Measurements from ENCODE around the gene SORL1-AS1.

Gene SORL1-AS1

DNA sequence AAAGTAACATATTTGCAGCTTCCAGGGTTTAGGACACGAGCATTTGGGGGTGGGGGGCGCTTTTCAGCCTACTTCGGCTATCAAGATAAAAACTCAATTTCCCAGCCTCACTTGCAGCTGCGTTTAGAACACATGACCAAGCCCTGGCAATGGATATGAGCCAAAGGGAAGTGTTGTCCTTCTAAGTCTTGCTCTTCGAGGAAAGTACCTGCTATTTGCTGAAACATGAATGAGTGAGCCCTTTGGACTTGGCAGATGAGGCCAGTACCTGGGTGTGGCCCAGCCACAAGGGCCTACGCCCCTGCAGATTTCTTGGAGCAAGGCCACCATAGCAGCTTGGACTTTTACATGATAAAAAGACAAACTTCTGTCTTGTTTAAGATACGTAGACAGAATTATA, 60.9 kb downstream of the SORL1-AS1 start:
- DNase-seq (ENCODE audit: low read depth), result no peak

DNA sequence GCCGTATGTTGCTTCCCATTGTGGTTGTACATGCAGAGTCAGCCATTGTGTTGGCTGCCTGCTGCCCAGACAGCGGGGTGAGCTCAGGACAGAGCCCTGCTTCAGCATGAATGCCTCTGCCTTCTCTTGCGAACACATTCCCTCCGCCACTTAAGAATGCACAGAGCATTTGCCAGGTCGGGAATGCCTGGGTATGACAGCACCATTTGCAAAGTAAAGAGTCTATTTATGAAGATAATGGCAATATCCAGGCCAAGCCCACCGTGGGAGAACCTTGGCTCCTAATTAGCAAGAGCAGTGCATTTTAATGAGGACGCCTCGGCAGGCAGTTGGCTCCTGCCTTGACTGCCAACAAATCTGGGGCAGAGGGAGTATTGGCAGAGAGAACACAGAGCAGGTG, 63.1 kb downstream of the SORL1-AS1 start:
- DNase-seq (ENCODE audit: low read depth), result no peak

Data from stromal cell of bone marrow (primary cell).